SH-SY5Y (cell line): Measurements from ENCODE around the gene PROM1.

Source experiments
- GATA2 ChIP-seq: IDR thresholded peaks from 2 replicates; pipeline ENCODE4 v1.6.1; 2011; ENCODE audit warnings: mild to moderate bottlenecking, low read depth, low read length
- GATA3 ChIP-seq: IDR thresholded peaks from 2 replicates; pipeline ENCODE4 v1.6.1; 2011; ENCODE audit warnings: low read depth, mild to moderate bottlenecking, low read length, moderate library complexity

DNA sequence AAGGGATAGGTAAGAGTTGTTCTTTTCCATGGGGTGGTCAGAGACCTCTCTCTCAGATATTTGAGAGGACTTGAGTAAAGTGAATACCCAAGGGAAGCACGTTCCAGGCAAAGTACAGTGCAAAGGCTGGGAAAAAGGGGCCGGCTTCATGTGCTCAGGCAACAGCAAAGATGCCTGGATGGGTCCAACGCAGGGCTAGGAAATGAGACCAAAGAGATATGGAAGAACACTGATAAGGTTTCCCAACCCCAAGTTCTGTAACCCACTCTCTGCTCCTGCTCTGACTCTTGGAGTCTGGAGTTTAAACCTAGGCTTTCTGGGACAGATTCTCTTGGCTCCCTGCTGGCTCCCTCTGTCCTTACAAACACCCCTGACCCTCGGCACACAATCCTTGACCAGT, 36.2 kb upstream of the PROM1 start:
- TF ChIP-seq GATA3 (no peak), GATA2 (no peak)
